HL-60/S4 (cell line): ENCODE results near the gene UTS2.

Experiments used
- in situ Hi-C: fragments of 300-500 bp; cut with MboI; formaldehyde crosslinking; loops from 2 replicates; pipeline ENCODE4 v1.14.3; 2022; ENCODE audit warnings: low sequenced_read_pairs

The UTS2 gene

DNA sequence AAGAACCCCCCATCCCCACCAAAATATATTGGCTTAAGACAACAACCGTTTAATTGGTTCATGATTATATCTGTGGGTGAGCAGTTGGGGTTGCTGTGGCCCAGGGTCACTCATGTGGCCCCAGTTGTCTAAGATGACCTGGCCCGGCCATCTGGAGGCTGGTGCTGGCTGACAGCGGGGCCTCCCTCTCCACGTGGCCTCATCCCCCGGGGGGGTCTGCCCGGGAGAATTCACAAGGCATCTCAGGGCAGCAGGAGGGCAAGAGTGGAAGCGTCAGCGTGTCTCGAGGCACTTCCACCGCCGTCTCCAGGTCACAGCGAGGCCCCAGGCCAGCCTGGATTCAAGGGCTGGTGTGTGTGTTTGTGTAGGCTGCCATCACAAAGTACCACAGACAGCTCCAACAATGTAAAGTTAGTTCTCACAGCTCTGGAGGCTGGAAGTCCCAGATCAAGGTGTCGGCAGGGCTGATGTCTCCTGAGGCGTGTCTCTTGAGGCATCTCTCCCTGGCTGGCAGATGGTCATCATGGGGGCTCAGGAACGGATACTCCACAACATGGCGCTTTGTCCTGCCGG, 11.0 kb upstream of the UTS2 start:
- in situ Hi-C loops = no loop called here

DNA sequence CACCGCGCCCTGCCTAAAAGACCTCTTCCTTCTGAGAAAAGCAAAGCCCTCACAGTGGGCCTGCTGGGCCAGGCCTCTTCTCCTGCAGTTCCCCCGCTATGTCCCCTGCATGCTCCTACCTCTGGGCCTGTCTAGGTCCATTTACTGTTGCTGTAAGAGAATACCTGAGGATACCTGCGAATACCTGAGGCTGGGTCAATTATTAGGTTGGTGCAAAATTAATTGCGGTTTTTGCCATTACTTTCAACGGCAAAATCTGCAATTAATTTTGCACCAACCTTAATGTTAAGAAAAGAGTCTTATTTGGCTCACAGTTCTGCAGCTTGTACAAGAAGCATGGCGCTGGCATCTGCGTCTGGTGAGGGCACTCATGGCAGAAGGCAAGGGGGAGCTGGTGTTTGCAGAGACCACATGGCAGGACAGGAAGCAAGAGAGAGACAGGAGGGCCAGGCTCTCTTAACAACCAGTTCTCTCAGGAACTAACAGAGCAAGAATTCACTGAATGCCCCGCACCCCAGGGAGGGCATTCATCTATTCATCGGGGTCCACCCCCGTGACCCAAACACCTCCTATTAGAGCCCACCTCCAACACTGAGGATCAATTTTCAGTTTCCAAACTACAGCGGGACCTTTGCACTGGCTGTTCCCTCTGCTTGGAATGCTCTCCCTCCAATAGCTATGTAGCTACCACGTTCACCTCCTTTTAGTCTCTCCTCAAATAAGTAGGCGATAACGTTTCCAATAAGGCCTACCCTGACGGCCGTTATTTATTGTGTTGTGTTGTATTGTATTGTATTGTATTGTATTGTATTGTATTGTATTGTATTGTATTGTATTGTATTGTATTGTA, 9.6 kb upstream of the UTS2 start:
- in situ Hi-C loops = no loop called here

DNA sequence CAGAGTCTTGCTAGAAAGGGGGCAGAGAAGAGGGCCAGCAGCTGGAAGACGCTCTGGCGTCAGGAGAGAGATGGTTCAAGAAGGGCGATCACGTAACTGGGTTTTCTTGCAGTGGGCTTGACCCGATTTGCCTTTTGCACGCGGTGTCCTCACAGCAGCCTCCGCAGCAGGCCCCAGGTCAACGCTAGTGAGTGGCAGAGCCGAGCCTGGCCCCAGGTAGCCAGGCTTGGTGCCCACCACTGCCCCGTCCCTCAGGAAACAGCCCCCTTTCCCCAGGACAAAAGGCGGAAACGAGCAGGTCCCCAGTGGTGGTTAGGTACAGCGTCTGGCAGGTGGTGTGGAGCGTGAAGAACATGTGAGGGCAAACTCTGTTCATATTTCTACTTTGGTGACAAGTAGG, 8.6 kb upstream of the UTS2 start:
- in situ Hi-C loops = no loop called here

DNA sequence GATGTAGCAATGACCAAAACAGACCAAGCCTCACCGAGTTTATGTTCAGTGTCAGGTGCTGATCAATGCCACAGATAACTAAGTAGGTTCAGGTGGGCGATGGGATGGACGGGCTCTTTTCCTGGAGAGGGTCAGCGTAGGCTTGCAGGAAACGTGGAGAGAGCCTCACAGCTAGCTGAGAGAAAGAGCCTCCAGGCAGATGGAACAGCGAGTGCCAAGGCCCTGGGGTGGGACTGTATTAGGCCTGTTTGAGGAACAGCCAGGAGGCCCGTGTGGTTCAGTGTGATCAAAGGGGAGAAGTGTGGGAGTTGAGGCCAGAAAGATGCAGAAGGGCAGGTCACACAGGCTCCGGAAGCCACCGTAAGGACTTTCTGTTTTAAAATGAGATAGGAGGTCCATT, 7.3 kb upstream of the UTS2 start:
- in situ Hi-C loops = no loop called here

DNA sequence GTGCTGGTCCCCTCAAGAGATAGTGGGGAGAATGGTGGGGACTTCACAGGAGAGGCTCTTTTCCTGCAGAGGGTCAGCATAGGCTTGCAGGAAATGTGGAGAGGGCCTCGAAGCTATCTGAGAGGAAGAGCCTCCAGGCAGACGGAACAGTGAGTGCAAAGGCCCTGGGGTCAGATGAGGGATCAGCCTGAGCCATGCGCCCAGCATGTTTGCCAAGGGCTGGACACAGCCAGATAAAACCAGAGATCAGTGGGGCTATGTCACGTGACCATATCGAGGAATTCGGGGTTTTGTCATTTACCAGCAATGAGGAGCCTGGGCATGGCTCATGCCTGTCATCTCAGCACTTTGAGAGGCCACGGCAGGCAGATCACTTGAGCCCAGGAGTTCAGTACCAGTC, 6.5 kb upstream of the UTS2 start:
- in situ Hi-C loops = no loop called here

DNA sequence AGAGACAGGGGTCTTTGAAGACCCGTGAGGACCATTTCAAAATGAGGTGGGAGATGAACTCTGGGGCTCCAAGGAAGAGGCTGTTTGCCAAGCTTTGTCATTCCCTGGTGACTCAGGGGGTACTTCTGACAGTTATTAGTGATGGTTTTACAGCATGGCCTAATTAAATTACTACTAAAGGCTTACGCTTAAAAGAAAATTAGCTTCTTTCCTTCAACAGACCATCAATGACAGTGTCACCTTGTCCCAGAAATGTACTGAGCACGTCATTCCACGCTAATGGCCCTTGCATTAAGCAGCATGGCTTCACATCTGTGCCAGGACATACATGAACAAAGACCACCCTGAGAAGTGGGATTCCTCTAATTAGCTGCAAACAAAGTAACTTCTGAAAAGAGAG, 5.1 kb upstream of the UTS2 start:
- in situ Hi-C loops = no loop called here

DNA sequence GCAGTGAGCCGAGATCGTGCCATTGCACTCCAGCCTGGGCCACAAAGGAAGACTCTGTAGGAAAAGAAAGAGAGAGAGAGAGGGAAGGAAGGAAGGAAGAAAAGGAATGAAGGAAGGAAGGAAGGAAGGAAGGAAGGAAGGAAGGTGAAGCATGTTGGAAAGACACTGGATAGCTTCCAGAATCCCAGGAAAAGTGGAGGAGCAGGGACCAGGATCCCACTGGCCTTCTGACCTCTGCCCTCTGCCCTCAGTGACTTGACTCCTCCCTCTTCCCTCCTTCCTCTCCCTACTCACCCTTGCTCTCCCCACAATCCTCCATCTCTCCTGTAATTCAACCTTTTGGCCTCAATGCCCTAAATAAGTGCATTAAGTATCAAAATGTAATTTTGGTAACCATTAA, 4.1 kb upstream of the UTS2 start:
- in situ Hi-C loops = no loop called here

DNA sequence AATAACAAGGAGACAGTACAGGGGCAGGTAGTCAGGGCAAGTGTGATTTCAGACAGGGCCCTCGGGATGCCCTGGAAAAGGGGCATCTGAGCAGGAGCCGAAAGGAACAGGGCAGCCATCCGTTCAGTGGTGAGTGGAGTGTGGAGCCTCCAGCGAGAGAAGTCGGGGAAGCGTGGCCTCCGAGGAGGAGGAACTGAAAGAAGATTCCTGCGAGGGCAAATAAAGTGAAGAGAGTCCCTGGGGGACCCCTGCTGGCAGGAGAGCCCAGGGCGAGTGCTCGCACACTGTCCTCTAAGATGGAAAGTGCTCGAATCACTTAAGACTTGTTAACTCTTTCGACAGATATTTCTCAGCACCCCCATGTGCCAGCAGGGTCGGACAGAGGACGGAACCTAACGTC, 3.5 kb upstream of the UTS2 start:
- in situ Hi-C loops = no loop called here

DNA sequence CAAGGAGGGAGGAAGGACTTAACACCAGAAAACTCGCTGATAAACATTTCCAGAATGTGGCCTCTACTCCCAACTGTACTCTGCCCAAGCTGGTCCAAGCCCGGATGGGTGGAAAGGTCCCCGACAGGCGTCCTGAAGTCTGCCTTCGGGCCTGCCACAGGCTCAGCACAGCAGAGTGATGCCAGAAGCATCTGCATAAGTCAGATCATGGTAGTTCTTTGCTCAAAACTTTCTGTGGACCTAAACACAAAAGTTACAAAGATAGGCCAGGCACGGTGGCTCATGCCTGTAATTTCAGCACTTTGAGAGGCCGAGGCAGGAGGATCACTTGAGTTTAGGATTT, 790 bp upstream of the UTS2 start:
- in situ Hi-C loops = no loop called here

DNA sequence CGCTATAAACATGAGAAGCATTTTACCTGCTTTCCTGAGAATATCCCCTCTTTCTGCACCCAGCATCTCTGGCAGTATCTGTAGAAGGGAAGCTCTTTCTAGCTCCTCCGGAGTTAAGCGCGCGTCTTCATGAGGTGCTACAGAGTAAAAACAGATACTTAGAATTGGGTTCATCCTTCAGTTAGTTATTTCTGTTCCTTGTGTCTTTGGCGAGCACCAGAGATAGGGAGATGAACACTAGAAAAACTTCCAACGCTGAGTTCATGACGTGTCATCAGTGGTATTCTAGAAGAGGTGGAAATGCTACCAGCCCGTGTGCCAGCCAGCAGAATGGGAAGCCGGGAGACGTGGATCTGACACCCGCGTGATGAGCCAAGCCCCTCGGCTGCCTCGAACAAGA, 2.1 kb downstream of the UTS2 start:
- in situ Hi-C loops = no loop called here

DNA sequence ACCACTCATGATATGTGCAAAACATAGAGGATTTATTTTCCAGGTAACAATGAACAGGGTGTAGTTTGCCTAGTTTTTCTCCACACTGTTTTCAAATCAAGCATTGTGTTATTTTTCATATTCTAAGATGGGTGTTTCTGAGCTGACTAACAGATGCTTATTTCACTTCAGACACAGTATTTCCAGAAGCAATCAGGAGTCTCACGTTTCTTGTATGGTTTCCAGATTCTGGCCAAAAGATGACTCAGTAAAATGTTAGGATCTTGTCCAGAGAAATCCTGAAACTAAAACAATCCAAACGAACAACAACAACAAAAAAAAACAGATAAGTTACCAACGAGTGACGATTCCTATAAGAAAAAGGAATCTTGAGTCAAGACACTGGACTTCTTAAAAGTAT, 5.3 kb downstream of the UTS2 start:
- in situ Hi-C loops = no loop called here

DNA sequence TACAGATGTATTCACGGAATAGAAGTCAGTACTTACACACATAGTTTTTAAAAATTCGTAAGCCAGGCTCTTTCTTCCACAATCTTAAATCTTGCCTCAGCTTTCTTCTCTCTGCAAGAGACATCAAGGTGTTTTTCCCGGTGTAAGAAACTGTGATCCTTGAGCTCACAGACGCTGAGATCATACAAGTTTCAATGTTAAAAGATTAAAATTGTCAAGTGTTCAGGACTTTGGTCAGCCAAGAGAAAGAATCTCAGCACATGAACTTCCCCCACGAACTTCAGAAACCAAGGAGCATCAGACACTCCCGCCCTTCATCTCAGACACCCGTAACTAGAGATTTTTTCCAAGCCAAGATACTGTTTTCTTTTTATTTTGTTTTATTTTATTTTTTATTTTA, 6.2 kb downstream of the UTS2 start:
- in situ Hi-C loops = no loop called here

DNA sequence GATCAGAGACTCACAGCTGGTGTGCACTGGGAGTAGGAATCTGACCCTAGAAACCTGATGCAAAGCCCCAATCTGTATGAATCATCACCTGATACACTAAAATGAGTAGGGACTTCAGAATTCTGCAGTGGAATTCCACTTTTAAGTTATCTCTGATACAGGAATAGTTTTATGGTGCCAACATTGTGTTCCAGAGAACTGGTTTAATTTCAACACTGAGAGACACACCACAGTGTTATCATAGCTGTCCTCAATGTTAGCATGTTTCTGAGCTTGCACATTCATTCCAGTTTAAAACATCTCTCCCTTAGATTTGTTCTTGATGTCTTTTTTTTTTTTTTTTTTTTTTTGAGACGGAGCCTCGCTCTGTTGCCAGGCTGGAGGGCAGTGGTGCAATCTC, 7.1 kb downstream of the UTS2 start:
- in situ Hi-C loops = no loop called here

DNA sequence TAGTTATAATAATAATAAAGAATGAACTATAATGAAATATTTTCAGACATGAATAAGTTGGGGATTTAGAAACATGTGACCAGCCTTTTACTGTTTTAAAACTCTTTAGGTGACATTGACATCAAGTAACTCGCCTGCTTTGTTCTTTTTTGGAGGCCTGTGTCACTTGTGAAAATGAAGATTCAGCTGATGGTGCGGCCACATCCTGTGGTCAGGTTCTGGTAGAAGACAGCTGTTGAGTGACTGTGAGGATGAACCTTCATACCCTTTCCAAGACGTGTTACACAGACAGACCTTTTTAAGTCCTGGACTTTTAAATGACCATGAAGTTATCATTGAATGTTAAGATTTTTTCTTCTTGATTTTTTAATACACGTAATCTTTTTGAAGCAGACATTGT, 10.3 kb downstream of the UTS2 start:
- in situ Hi-C loops = no loop called here

DNA sequence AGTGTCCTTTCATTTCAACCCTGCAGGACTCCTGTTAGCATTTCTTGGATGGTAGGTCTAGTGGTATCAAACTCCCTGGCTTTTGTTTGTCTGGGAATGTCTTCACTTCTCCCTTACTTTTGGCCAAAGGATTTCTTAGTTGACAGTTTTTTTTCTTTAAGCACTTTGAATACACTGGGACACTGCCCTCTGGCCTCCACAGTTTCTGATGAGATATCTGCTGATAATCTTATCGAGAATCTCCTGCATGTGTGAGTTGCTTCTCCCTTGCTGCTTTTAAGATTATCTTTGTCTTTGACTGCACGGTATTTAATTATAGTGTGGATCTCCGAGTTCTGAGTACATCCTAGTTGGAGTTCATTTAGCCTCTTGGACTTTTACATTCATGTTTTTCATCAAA, 13.3 kb downstream of the UTS2 start:
- in situ Hi-C loops = no loop called here

DNA sequence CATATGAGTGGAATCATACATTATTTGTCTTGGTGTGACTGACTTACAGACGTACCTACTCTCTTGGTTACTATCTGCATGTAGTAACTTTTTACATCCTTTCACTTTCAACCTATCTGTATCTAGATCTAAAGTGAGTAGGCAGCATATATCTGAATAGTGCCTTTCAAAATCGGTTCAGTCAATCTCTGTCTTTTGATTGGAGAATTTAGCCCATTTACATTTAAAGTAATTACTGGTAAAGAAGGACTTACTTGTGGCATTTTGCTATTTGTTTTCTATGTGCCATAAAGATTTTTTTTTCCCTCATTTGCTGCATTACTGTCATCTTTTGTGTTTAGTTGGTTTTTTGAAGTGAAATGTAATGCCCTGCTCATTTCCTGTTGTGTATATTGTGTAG, 14.2 kb downstream of the UTS2 start:
- in situ Hi-C loops = no loop called here

DNA sequence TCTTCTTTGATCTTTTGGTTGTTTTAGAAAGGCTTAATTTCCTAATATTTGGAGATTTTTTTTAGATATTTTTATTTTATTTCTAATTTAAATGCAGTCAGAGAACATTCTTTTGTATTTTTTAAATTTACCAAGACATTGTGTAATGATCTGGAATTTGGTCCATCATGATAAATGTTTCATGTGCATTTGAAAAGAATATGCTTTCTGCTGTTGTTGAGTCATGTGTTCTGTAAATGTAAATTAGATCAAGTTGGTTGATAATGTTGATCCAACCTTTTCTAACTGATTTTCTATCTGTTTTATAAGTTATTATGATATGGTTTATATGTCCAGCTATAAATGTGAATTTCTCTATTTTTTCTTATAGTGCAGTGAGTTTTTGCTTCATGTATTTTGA, 19.8 kb downstream of the UTS2 start:
- in situ Hi-C loops = no loop called here

DNA sequence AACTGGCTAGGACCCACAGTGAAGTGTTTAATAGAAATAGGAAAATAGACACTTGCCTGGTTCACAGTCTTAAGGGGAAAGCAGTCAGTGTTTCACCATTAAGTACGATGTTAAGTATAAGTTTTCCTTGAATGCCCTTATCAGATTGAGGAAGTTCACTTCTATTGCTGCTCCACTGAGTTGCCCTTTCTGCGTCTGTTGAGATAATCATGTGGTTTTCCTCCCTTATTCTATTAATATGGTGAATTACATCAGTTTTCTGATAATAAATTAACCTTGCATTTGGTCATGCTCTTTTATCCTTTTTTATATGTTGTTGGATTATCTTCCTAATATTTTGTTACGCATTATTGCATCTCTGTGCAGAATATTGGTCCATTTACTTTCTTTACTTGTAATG, 21.4 kb downstream of the UTS2 start:
- in situ Hi-C loops = no loop called here

DNA sequence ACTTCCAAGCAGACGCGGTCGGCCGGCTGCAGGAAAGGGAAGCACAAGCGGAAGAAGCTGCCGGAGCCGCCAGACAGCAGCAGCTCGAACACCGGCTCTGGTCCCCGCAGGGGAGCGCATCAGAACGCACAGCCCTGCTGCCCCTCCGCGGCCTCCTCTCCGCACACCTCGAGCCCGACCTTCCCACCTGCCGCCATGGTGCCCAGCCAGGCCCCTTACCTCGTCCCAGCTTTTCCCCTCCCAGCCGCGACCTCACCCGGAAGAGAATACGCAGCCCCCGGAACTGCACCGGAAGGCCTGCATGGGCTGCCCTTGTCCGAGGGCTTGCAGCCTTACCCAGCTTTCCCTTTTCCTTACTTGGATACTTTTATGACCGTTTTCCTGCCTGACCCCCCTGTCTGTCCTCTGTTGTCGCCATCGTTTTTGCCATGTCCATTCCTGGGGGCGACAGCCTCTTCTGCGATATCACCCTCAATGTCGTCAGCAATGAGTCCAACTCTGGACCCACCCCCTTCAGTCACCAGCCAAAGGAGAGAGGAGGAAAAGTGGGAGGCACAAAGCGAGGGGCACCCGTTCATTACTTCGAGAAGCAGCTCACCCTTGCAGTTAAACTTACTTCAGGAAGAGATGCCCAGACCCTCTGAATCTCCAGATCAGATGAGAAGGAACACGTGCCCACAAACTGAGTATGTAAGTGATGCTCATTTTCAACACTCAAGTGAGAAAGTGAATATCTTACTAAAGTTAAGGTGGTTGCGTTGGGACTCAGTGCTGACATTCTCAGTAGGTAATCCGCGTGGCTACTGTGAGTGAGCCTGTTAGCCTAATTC, 25.5 kb downstream of the UTS2 start:
- in situ Hi-C loops = no loop called here

DNA sequence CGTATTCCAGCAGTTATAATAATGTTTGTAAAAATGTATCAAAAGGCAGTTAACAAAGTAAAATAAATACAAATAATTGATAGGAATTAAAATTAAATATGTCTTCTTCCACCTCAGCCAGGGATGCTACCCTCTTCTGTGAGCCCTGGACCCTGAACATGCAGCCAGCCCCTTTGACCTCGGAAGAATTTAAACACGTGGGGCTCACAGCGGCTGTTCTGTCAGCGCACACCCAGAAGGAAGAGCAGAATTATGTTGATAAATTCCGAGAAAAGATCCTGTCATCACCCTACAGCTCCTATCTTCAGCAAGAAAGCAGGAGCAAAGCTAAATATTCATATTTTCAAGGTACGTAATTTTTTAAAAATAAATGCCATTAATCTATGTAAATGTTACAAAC, 26.5 kb downstream of the UTS2 start:
- in situ Hi-C loops = no loop called here

DNA sequence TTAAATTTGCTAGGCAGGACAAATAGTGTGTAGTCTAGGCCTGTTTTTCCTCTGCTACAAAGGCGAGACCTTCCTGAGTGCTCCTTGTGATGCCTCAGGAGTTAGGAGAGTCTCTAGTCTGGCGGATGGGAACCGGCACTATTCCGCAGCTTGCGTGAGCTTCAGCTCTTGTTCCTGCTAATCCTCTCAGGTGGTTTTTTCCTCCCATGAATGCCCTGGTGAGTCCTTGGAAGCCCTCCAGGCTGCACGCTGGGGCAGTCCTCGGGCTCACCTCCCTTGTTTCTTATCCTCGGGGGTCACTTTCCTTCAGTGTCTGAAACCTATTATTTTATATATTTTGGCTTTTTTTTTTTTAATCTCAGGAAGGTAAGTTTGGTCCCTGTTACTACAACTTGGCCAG, 28.2 kb downstream of the UTS2 start:
- in situ Hi-C loops = no loop called here

DNA sequence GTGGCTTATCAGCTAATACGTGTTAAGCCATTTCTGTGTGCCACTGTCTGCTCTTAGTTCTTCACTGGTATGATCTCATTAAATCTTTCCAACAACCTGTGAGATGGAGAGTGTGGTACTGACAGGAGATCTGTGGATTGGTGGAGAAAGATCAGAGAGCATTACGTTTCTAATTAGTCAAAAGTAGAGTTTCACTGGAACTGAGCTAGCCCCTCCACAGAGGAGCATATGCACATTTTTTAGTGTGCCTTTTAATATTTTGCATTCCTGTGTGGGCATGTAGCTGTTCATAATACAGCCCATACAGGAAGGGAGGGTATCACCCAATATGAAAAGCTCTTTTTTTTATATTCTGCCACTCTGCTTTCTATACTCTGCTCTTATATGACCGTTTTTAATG, 31.6 kb downstream of the UTS2 start:
- in situ Hi-C loops = no loop called here
